Psoas muscle (tissue), 8 donors: ENCODE results near the gene AGMO. TPM values are rescaled to one million over a fixed set of nuclear protein-coding genes. Genes with fewer than 3 reads are reported as not detected.

Experiments
- ATAC-seq, 4 donors: fragments of 200-7000 bp; cut with Tn5 transposase; one replicate each; pipeline ENCODE4 v1.9.1; 2020; ENCODE audit warnings: moderate library complexity in 3 of 4, mild to moderate bottlenecking in 2 of 4
- DNase-seq, 2 donors: peaks; one replicate each; pipeline ENCODE4 v3.0.0-alpha.2; 2020
- H3K27ac ChIP-seq: fragments of 200-600 bp; one replicate; pipeline ENCODE4 v1.8.0; 2022
- H3K27me3 ChIP-seq, 3 donors: fragments of 200-600 bp in 1 of 3; one replicate each; pipeline versions ENCODE4 v1.6.1 to v1.8.0; 2013 to 2022; ENCODE audit warnings: low read length in 2 of 3, mild to moderate bottlenecking in 2 of 3, moderate library complexity in 1 of 3; ENCODE audit not compliant: insufficient read depth in 3 of 3
- H3K36me3 ChIP-seq, 2 donors: fragments of 200-600 bp in 1 of 2; one replicate each; pipeline versions ENCODE4 v1.6.1 to v1.8.0; 2013 to 2022; ENCODE audit warnings: low read depth in 1 of 2, mild to moderate bottlenecking in 1 of 2, moderate library complexity in 1 of 2; ENCODE audit not compliant: insufficient read depth in 1 of 2
- H3K4me1 ChIP-seq: fragments of 200-600 bp; one replicate; pipeline ENCODE4 v1.8.0; 2022
- H3K4me3 ChIP-seq: fragments of 200-600 bp; one replicate; pipeline ENCODE4 v1.8.0; 2022; ENCODE audit warnings: mild to moderate bottlenecking
- H3K9me3 ChIP-seq: fragments of 200-600 bp; one replicate; pipeline ENCODE4 v1.8.0; 2022
- WGBS, 3 donors: extraction: QIAGEN DNeasy Blood & Tissue Kit; methylation state at CpG; one replicate each; pipeline versions ENCODE4 v1.1.6 to v1.1.7; 2013; 5-methylcytosine and 5-hydroxymethylcytosine counted together
- intact Hi-C, 2 donors: fragments of 100-400 bp; cut with DNase I; formaldehyde crosslinking; loops; one replicate each; pipeline versions ENCODE4 v1.11.0 to v1.14.2; 2022
- polyA plus RNA-seq, 3 donors: library from polyadenylated mRNA; stranded (reverse); fragments of 200-250 nt; gene quantifications; one replicate each; pipeline ENCODE4 v1.2.3, GENCODE V29; 2013
- total RNA-seq, 4 donors: library from RNA; stranded (reverse); fragmentation: NEBNext Ultra II Directional in 2 of 4; extraction: Animal tissue kit (Norgen Biotek cat#: 25700) in 2 of 4; gene quantifications; one replicate each; pipeline versions ENCODE4 v1.2.1 to v1.2.4, GENCODE V29; 2021 to 2023
- TF ChIP-seq, protein P1 (sequence below): fragments of 200-600 bp; IDR thresholded peaks from one replicate; pipeline ENCODE4 v1.8.0; 2022; ENCODE audit warnings: antibody characterized with exemption
- donor health status: healthy with polysubstance abuse.
- donor health status: DM: no; HTN: no; CAD: no; lungs with moderate emphysema.
- donor health status: Bipolar disorder and iron deficiency.
- donor health status: healthy.
- donor health status: DM: yes; HTN: yes; CAD: no.
- donor health status: DM: no; HTN: no; CAD: no.
- donor health status: DM: no; HTN: no; CAD: no.
- donor health status: DM: yes; HTN: yes; CAD: no.

Gene AGMO
- total and polyA plus RNA-seq, 7 donors: 0.13 to 0.54 (median 0.36) TPM; not detected in 1

DNA sequence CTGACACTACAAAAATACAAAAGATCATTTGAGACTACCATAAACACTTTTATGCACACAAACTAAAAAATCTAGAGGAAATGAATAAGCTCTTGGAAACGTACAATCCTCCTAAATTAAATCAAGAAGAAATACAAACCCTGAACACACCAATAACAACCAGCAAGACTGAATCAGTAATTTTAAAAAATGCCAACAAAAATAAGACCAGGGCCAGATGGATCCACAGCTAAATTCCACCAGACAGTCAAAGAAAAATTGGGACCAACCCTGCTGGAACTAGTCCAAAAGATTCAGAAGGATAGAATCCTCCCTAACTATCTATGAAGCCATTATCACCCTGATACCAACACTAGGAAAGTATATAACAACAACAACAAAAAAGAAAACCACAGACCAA, 277.4 kb downstream of the AGMO start:
- Histone ChIP-seq H3K9me3 (peaks cover 20% of the 10 kb centered on the region), H3K4me3 (no peak overlapping the region), H3K27me3 (no peaks in the 10 kb centered on the region), H3K27ac (no peak overlapping the region), H3K36me3 (no peaks in the 10 kb centered on the region), H3K4me1 (no peaks in the 10 kb centered on the region)
- DNase-seq (no peak), ATAC-seq (no peak)
- WGBS, 3 donors: 60 to 65% (median 64%) methylated on average over 1 of the region's 1 CpG
- intact Hi-C loops: no loop called here
- TF ChIP-seq, protein P1, sequence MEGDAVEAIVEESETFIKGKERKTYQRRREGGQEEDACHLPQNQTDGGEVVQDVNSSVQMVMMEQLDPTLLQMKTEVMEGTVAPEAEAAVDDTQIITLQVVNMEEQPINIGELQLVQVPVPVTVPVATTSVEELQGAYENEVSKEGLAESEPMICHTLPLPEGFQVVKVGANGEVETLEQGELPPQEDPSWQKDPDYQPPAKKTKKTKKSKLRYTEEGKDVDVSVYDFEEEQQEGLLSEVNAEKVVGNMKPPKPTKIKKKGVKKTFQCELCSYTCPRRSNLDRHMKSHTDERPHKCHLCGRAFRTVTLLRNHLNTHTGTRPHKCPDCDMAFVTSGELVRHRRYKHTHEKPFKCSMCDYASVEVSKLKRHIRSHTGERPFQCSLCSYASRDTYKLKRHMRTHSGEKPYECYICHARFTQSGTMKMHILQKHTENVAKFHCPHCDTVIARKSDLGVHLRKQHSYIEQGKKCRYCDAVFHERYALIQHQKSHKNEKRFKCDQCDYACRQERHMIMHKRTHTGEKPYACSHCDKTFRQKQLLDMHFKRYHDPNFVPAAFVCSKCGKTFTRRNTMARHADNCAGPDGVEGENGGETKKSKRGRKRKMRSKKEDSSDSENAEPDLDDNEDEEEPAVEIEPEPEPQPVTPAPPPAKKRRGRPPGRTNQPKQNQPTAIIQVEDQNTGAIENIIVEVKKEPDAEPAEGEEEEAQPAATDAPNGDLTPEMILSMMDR: no peak

DNA sequence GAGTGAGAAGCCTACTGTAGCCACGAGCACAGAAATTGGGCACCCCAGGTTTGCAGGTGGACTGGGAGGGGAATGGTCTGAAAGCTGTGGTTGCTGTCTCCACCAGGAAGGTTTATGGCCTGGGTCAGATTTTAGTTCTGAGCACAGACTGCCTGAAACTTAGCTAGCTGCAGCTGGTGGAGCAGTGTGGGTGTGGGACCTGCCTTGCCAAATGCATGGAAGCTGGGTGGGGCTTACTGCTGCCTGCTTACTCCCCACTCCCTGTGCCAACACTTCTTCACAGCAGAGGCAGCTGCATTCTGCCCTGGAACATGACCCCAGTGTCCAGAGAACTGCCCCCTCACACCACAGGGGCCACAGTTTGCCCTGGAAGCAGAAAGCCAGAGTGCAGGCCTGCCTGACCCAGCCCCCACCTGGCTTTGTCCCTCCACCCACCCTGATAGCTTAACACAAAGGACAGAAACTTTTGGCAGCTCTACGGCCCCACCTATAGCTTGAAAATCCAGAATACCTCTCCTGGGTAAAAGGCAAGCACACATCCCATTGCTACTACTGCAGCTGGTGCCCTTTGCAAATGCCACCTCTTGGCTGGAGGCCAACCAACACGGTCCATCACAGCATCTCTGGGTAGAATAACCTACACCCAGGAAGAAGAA, 281.6 kb downstream of the AGMO start:
- intact Hi-C loops: no loop called here
- DNase-seq: no peak
- Histone ChIP-seq H3K4me1 (no peaks in the 10 kb centered on the region), H3K27ac (no peak overlapping the region), H3K27me3 (no peaks in the 10 kb centered on the region), H3K4me3 (no peak overlapping the region), H3K9me3 (peaks cover 22% of the 10 kb centered on the region), H3K36me3 (no peaks in the 10 kb centered on the region)
- ATAC-seq: no peak
- WGBS, 3 donors: 46 to 51% (median 50%) methylated on average over 3 of the region's 3 CpGs
- TF ChIP-seq, protein P1: no peak

DNA sequence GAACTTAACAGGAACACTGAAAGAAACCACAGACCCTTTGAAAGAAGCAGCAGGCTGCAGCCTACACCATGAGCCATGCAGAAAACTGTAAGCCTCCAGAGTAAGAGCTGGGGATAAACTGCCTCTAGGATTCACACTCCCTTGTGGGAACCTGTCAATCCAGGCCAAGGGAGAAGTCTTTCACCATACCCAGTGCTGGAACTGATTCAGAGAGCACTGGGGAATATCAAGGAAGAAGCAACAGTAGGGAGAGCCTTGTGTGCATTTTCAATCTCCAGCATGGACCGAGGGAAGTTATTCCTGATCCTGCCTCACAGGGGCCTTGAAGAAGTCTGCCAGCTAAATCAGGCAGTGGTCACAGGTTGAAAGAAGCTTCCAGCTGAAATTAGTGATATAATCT, 282.2 kb downstream of the AGMO start:
- WGBS, 3 donors: 35 to 50% (median 37%) methylated on average over 1 of the region's 1 CpG
- Histone ChIP-seq H3K36me3 (no peaks in the 10 kb centered on the region), H3K4me3 (no peak overlapping the region), H3K9me3 (peaks cover 18% of the 10 kb centered on the region), H3K27me3 (no peaks in the 10 kb centered on the region), H3K27ac (no peak overlapping the region), H3K4me1 (no peaks in the 10 kb centered on the region)
- DNase-seq (no peak), ATAC-seq (no peak)
- intact Hi-C loops: no loop called here
- TF ChIP-seq, protein P1: no peak

DNA sequence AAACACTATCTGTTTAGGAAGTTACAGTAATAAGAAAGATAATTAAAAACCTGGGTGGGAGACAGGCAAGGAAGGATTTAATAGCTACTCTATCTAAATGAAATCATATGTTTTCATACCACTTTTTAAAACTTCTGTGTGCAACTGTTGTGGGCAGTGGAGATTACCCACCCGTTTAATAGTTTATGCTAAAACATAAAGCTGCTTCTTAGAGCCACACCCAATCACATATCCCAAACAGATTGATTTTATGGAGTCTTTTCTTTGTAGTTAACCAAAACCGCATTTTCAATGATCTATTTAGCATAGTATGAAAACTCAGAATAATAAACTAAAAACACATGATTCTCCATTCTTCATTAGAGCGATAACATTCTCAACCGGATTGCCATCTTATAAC, 304.1 kb downstream of the AGMO start:
- Histone ChIP-seq H3K9me3 (no peaks in the 10 kb centered on the region), H3K27ac (no peak overlapping the region), H3K36me3 (no peaks in the 10 kb centered on the region), H3K4me1 (no peaks in the 10 kb centered on the region), H3K4me3 (no peak overlapping the region), H3K27me3 (no peaks in the 10 kb centered on the region)
- WGBS, 3 donors: 74 to 82% (median 78%) methylated on average over 4 of the region's 4 CpGs
- intact Hi-C loops: no loop called here
- DNase-seq (no peak), ATAC-seq (no peak)
- TF ChIP-seq, protein P1: no peak

DNA sequence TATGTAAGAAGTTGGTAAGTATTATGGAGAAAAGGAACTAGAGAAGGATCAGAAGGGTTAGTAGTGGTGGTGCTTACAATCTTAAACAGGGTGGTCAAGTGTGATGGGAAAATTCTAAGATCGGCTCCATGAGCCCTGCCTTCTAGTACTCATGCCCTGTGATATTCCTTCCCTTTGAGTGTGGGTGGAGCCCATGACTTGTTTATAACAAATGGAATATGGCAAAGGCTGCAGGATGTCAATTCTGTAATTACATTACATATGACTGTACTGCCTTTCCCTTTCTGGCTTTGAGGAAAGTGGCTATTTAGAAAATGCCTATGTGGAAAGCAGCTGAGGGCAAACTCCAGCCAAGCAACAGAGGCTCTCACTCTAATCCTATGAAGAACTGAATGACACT, 309.6 kb downstream of the AGMO start:
- intact Hi-C loops: no loop called here
- ATAC-seq (no peak), DNase-seq (no peak)
- H3K27ac ChIP-seq: no peak overlapping the region
- H3K4me3 ChIP-seq: no peak overlapping the region
- no peaks in the 10 kb centered on the region for H3K4me1 ChIP-seq
- no peaks in the 10 kb centered on the region for H3K9me3 ChIP-seq
- WGBS, 3 donors: 83 to 97% (median 95%) methylated on average over 1 of the region's 1 CpG
- H3K27me3 ChIP-seq: no peaks in the 10 kb centered on the region
- no peaks in the 10 kb centered on the region for H3K36me3 ChIP-seq
- TF ChIP-seq, protein P1: no peak
